ENCODE results near the gene PDX1. TPM values are rescaled to one million over a fixed set of nuclear protein-coding genes. Genes with fewer than 3 reads are reported as not detected.

The PDX1 gene
- total RNA-seq, 5 donors from 2014 or later (not counting 1 experiment from before 2014, with no cell fraction given), result not detected

- Mint-ChIP-seq H3K27me3 (peaks cover 67 to 80% of the 10 kb centered on the region in 2 donors), H3K9me3 (no peaks in the 10 kb centered on the region), H3K27ac (no peak overlapping the region), H3K4me3 (peak overlapping the region in 1 of 3 donors; percentile 82), H3K36me3 (no peaks in the 10 kb centered on the region), H3K4me1 (peaks cover 48 to 51% (median 50%) of the 10 kb centered on the region in 3 donors)
- H3K4me1 ChIP-seq (ENCODE audit: control insufficient read depth in 1 of 2, extremely low read depth in 1 of 2, insufficient read depth in 2 of 2, low read length in 2 of 2), result peaks cover 2 to 45% of the 10 kb centered on the region in 2 experiments
- CTCF ChIA-PET, result no interaction called here
- ATAC-seq (replicated peaks in 1 of 4), result no peak
- WGBS (ENCODE audit: insufficient coverage), result 11% methylated on average over 33 of the region's 39 CpGs
- H3K9me3 ChIP-seq, result no peaks in the 10 kb centered on the region
- no peak for DNase-seq
- H3K27ac ChIP-seq (ENCODE audit: low read length), result no peak overlapping the region
- peak overlapping the region in 1 of 2 donors; percentile 11 for H3K4me3 ChIP-seq (ENCODE audit: control insufficient read depth in 1 of 2, extremely low read depth in 1 of 2, low read length in 1 of 2)
- POLR2A ChIA-PET, result interaction anchor here in 1 of 2 donors (0.6 kb wide), 1 partner anchor 487 kb away, joined by 3 read pairs; no protein-coding TSS in a partner anchor
- H3K36me3 ChIP-seq (ENCODE audit: control insufficient read depth in 2 of 2, extremely low read depth in 1 of 2, insufficient read depth in 1 of 2, low read length in 1 of 2), result no peaks in the 10 kb centered on the region
- peaks cover 24 to 87% of the 10 kb centered on the region in 2 experiments for H3K27me3 ChIP-seq (replicated peaks in 1 of 2; ENCODE audit: control insufficient read depth in 2 of 2, extremely low read depth in 1 of 2, insufficient read depth in 2 of 2, low read length in 1 of 2)
Observed at GRCh38 chr13:27921961-27922882, 2.4 kb downstream of the PDX1 start.

- POLR2A ChIA-PET, result no interaction called here
- ATAC-seq (replicated peaks in 1 of 4), result no peak
- H3K36me3 Mint-ChIP-seq, result no peaks in the 10 kb centered on the region
- no peaks in the 10 kb centered on the region for H3K9me3 Mint-ChIP-seq
- peaks cover 49 to 51% (median 50%) of the 10 kb centered on the region in 3 donors for H3K4me1 Mint-ChIP-seq
- CTCF ChIA-PET, result no interaction called here
- peaks cover 68 to 82% of the 10 kb centered on the region in 2 donors for H3K27me3 Mint-ChIP-seq
- no peaks in the 10 kb centered on the region for H3K36me3 ChIP-seq (ENCODE audit: control insufficient read depth in 2 of 2, extremely low read depth in 1 of 2, insufficient read depth in 1 of 2, low read length in 1 of 2)
- H3K4me1 ChIP-seq (ENCODE audit: control insufficient read depth in 1 of 2, extremely low read depth in 1 of 2, insufficient read depth in 2 of 2, low read length in 2 of 2), result peaks cover 0 to 37% of the 10 kb centered on the region in 2 experiments
- H3K27me3 ChIP-seq (replicated peaks in 1 of 2; ENCODE audit: control insufficient read depth in 2 of 2, extremely low read depth in 1 of 2, insufficient read depth in 2 of 2, low read length in 1 of 2), result peaks cover 27 to 87% of the 10 kb centered on the region in 2 experiments
- H3K4me3 ChIP-seq (ENCODE audit: control insufficient read depth in 1 of 2, extremely low read depth in 1 of 2, low read length in 1 of 2), result peak overlapping the region in 1 of 2 donors; percentile 11
- DNase-seq, result no peak
- peak overlapping the region in 1 of 3 donors; percentile 35 for H3K4me3 Mint-ChIP-seq
- no peak overlapping the region for H3K27ac Mint-ChIP-seq
- H3K27ac ChIP-seq (ENCODE audit: low read length), result no peak overlapping the region
- 8% methylated on average over 17 of the region's 24 CpGs for WGBS (ENCODE audit: insufficient coverage)
- no peaks in the 10 kb centered on the region for H3K9me3 ChIP-seq
Observed at GRCh38 chr13:27922883-27923612, 3.2 kb downstream of the PDX1 start.

GRCh38 chr13:27923794-27924528 lies 4.2 kb downstream of the PDX1 start:
- Histone ChIP-seq H3K4me1 (ENCODE audit: control insufficient read depth in 1 of 2, extremely low read depth in 1 of 2, insufficient read depth in 2 of 2, low read length in 2 of 2) (peaks cover 0 to 34% of the 10 kb centered on the region in 2 experiments), H3K4me3 (ENCODE audit: control insufficient read depth in 1 of 2, extremely low read depth in 1 of 2, low read length in 1 of 2) (no peak overlapping the region), H3K36me3 (ENCODE audit: control insufficient read depth in 2 of 2, extremely low read depth in 1 of 2, insufficient read depth in 1 of 2, low read length in 1 of 2) (no peaks in the 10 kb centered on the region), H3K9me3 (no peaks in the 10 kb centered on the region), H3K27ac (ENCODE audit: low read length) (no peak overlapping the region), H3K27me3 (replicated peaks in 1 of 2; ENCODE audit: control insufficient read depth in 2 of 2, extremely low read depth in 1 of 2, insufficient read depth in 2 of 2, low read length in 1 of 2) (peaks cover 19 to 88% of the 10 kb centered on the region in 2 experiments)
- Mint-ChIP-seq H3K27ac (no peak overlapping the region), H3K36me3 (no peaks in the 10 kb centered on the region), H3K4me3 (peak overlapping the region in 1 of 3 donors; percentile 35), H3K27me3 (peaks cover 68 to 82% of the 10 kb centered on the region in 2 donors), H3K4me1 (peaks cover 43 to 49% (median 45%) of the 10 kb centered on the region in 3 donors), H3K9me3 (no peaks in the 10 kb centered on the region)
- CTCF ChIA-PET, result interaction anchor here in 1 of 2 donors (0.6 kb wide), 1 partner anchor 38 kb away, joined by 5 read pairs; no protein-coding TSS in a partner anchor
- ATAC-seq (replicated peaks in 1 of 4), result no peak
- WGBS (ENCODE audit: insufficient coverage), result 4% methylated on average over 37 of the region's 48 CpGs
- DNase-seq, result no peak
- POLR2A ChIA-PET, result no interaction called here

GRCh38 chr13:27924529-27925141 lies 4.8 kb downstream of the PDX1 start:
- Mint-ChIP-seq H3K36me3 (no peaks in the 10 kb centered on the region), H3K27ac (no peak overlapping the region), H3K4me3 (peak overlapping the region in 1 of 3 donors; percentile 35), H3K27me3 (peaks cover 70 to 82% of the 10 kb centered on the region in 2 donors), H3K4me1 (peaks cover 39 to 45% (median 44%) of the 10 kb centered on the region in 3 donors), H3K9me3 (no peaks in the 10 kb centered on the region)
- ChIA-PET CTCF (no interaction called here), POLR2A (no interaction called here)
- H3K9me3 ChIP-seq, result no peaks in the 10 kb centered on the region
- no peak overlapping the region for H3K4me3 ChIP-seq (ENCODE audit: control insufficient read depth in 1 of 2, extremely low read depth in 1 of 2, low read length in 1 of 2)
- ATAC-seq (replicated peaks in 1 of 4), result no peak
- no peak overlapping the region for H3K27ac ChIP-seq (ENCODE audit: low read length)
- WGBS (ENCODE audit: insufficient coverage), result 6% methylated on average over 40 of the region's 46 CpGs
- H3K27me3 ChIP-seq (replicated peaks in 1 of 2; ENCODE audit: control insufficient read depth in 2 of 2, extremely low read depth in 1 of 2, insufficient read depth in 2 of 2, low read length in 1 of 2), result peaks cover 24 to 87% of the 10 kb centered on the region in 2 experiments
- DNase-seq, result no peak
- H3K4me1 ChIP-seq (ENCODE audit: control insufficient read depth in 1 of 2, extremely low read depth in 1 of 2, insufficient read depth in 2 of 2, low read length in 2 of 2), result peaks cover 0 to 33% of the 10 kb centered on the region in 2 experiments
- H3K36me3 ChIP-seq (ENCODE audit: control insufficient read depth in 2 of 2, extremely low read depth in 1 of 2, insufficient read depth in 1 of 2, low read length in 1 of 2), result no peaks in the 10 kb centered on the region

- Histone ChIP-seq H3K27me3 (replicated peaks in 1 of 2; ENCODE audit: control insufficient read depth in 2 of 2, extremely low read depth in 1 of 2, insufficient read depth in 2 of 2, low read length in 1 of 2) (peaks cover 28 to 87% of the 10 kb centered on the region in 2 experiments), H3K4me3 (ENCODE audit: control insufficient read depth in 1 of 2, extremely low read depth in 1 of 2, low read length in 1 of 2) (no peak overlapping the region), H3K9me3 (no peaks in the 10 kb centered on the region), H3K27ac (ENCODE audit: low read length) (no peak overlapping the region), H3K36me3 (ENCODE audit: control insufficient read depth in 2 of 2, extremely low read depth in 1 of 2, insufficient read depth in 1 of 2, low read length in 1 of 2) (no peaks in the 10 kb centered on the region), H3K4me1 (ENCODE audit: control insufficient read depth in 1 of 2, extremely low read depth in 1 of 2, insufficient read depth in 2 of 2, low read length in 2 of 2) (peaks cover 0 to 27% of the 10 kb centered on the region in 2 experiments)
- no peak for ATAC-seq (replicated peaks in 1 of 4)
- Mint-ChIP-seq H3K27me3 (peaks cover 77 to 88% of the 10 kb centered on the region in 2 donors), H3K4me3 (peak overlapping the region in 1 of 3 donors; percentile 54), H3K36me3 (no peaks in the 10 kb centered on the region), H3K27ac (no peak overlapping the region), H3K4me1 (peaks cover 38 to 44% (median 43%) of the 10 kb centered on the region in 3 donors), H3K9me3 (no peaks in the 10 kb centered on the region)
- WGBS (ENCODE audit: insufficient coverage), result 10% methylated on average over 4 of the region's 9 CpGs
- ChIA-PET POLR2A (no interaction called here), CTCF (no interaction called here)
- DNase-seq, result no peak
Observed at GRCh38 chr13:27925220-27925991, 5.6 kb downstream of the PDX1 start.
